GM19397 (cell line): ENCODE measurements around the gene EYS.
"Not testable (repeated sequence)": the region's sequence is repeated elsewhere in the genome, so short reads cannot be mapped to it uniquely, and the experiment has no call there.

Experiments used
- ATAC-seq: cut with Tn5 transposase; IDR thresholded peaks from one replicate; pipeline ENCODE4 v1.9.1; 2021; ENCODE audit warnings: mild to moderate bottlenecking, moderate library complexity; ENCODE audit not compliant: unreplicated experiment

The EYS gene

GRCh38 chr6:65469650-65470049, 237.4 kb downstream of the EYS start:
- no peak for ATAC-seq

GRCh38 chr6:65468307-65468706, 238.7 kb downstream of the EYS start:
- no peak for ATAC-seq

GRCh38 chr6:65461121-65461520, 245.9 kb downstream of the EYS start:
- ATAC-seq: no peak

- no peak for ATAC-seq
Observed at GRCh38 chr6:65452333-65452732, 254.7 kb downstream of the EYS start.

GRCh38 chr6:65450451-65450850, 256.6 kb downstream of the EYS start:
- no peak for ATAC-seq

- ATAC-seq: no peak
Observed at GRCh38 chr6:65449926-65450325, 257.1 kb downstream of the EYS start.

GRCh38 chr6:65448866-65449265, 258.2 kb downstream of the EYS start:
- ATAC-seq: no peak

GRCh38 chr6:65436281-65436680, 270.7 kb downstream of the EYS start:
- no peak for ATAC-seq

GRCh38 chr6:65416621-65417020, 290.4 kb downstream of the EYS start:
- ATAC-seq: no peak

GRCh38 chr6:65410309-65410708, 296.7 kb downstream of the EYS start:
- ATAC-seq: no peak

- ATAC-seq: no peak
Observed at GRCh38 chr6:65402564-65402963, 304.5 kb downstream of the EYS start.

- ATAC-seq: no peak
Observed at GRCh38 chr6:65399355-65400084, 307.5 kb downstream of the EYS start.

GRCh38 chr6:65398851-65399250, 308.2 kb downstream of the EYS start:
- no peak for ATAC-seq

GRCh38 chr6:65350530-65350929, 356.5 kb downstream of the EYS start:
- no peak for ATAC-seq

- ATAC-seq: not testable (repeated sequence)
Observed at GRCh38 chr6:65302655-65303054, 404.4 kb downstream of the EYS start.

GRCh38 chr6:65299236-65299635, 407.8 kb downstream of the EYS start:
- no peak for ATAC-seq

- no peak for ATAC-seq
Observed at GRCh38 chr6:65295812-65296211, 411.2 kb downstream of the EYS start.

GRCh38 chr6:65289491-65289890, 417.5 kb downstream of the EYS start:
- no peak for ATAC-seq

GRCh38 chr6:65285275-65285674, 421.8 kb downstream of the EYS start:
- ATAC-seq: no peak

- ATAC-seq: no peak
Observed at GRCh38 chr6:65280060-65280459, 427.0 kb downstream of the EYS start.

- ATAC-seq: no peak
Observed at GRCh38 chr6:65262241-65262640, 444.8 kb downstream of the EYS start.

- ATAC-seq: no peak
Observed at GRCh38 chr6:65259982-65260381, 447.0 kb downstream of the EYS start.

GRCh38 chr6:65259059-65259458, 448.0 kb downstream of the EYS start:
- ATAC-seq: no peak
